GM18526 (cell line): ENCODE measurements around the gene GPATCH2L.

Source experiments
- POLR2A ChIP-seq: IDR thresholded peaks from 3 replicates; pipeline ENCODE4 v1.6.1; 2011; ENCODE audit not compliant: insufficient read length; ENCODE audit errors: extremely low read depth

The GPATCH2L gene

GRCh38 chr14:76252471-76252870, 100.7 kb downstream of the GPATCH2L start:
- no peak for TF ChIP-seq POLR2A

GRCh38 chr14:76253111-76253510, 101.4 kb downstream of the GPATCH2L start:
- no peak for TF ChIP-seq POLR2A

- TF ChIP-seq POLR2A = no peak
Observed at GRCh38 chr14:76256545-76256944, 104.8 kb downstream of the GPATCH2L start.

GRCh38 chr14:76257111-76257803, 105.5 kb downstream of the GPATCH2L start:
- TF ChIP-seq POLR2A = no peak

GRCh38 chr14:76257842-76258397, 106.2 kb downstream of the GPATCH2L start:
- TF ChIP-seq POLR2A = no peak

- TF ChIP-seq POLR2A = no peak
Observed at GRCh38 chr14:76259029-76259735, 107.5 kb downstream of the GPATCH2L start.

DNA sequence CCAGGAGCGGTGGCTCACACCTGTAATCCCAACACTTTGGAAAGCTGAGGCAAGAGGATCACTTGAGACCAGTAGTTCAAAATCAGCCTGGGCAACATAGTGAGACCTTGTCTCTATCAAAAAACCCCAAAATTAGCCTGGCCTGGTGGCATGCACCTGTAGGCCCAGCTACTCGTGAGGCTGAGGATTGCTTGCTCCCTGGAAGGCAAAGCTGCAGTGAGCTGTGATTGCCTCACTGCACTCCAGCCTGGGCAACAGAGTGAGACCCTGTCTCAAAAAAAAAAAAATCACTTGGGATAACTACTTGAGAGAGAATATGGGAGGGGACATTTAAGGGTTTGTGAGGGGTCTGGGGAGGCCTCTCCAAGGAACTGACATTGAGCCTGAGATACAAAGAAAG, 109.0 kb downstream of the GPATCH2L start:
- TF ChIP-seq POLR2A = no peak

- no peak for TF ChIP-seq POLR2A
Observed at GRCh38 chr14:76261371-76261811, 109.7 kb downstream of the GPATCH2L start.

DNA sequence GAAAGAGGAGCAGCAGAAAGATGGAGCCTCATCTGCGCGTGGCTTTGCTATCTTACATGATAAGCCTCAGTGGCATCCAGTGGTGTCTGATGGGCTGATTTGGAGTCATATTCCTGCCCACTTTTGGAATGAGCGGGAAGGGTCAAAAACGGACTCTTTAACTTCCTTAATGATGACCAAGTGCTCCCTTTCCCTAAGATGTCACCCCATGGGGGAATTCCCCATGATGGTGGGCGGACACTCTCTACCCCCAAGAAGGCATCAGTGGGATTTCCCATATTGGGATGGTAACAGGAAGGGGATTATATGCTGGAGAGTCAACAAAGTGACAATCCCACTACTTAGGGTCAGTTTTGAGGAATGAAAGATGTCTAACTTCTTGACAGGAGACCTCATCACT, 110.9 kb downstream of the GPATCH2L start:
- TF ChIP-seq POLR2A = no peak
